GM12878 (cell line): ENCODE measurements around the gene KRT82. TPM values are rescaled to one million over a fixed set of nuclear protein-coding genes. Genes with fewer than 3 reads are reported as not detected.

Experiments used
- ATAC-seq: fragments of 200-7000 bp; cut with Tn5 transposase; 3 replicates; pipeline ENCODE4 v1.9.1; 2020; ENCODE audit warnings: mild to moderate bottlenecking, moderate library complexity
- BruUV-seq: library from RNA; stranded (reverse); fragments of 400-500 nt; replicated peaks from 2 replicates; lab custom pipeline; 2021; lab: Mats Ljungman, UMichigan
- CTCF ChIA-PET: fragments of 300-600 bp; sonication (Branson Sonifier 250); formaldehyde crosslinking; extraction: SDS; loops from one replicate; lab custom pipeline; 2021; ENCODE audit warnings: inconsistent platforms; lab: Yijun Ruan, JAX
- POLR2A ChIA-PET: fragments of 350-600 bp; formaldehyde crosslinking; extraction: SDS; loops from one replicate; lab custom pipeline; 2021; ENCODE audit warnings: inconsistent platforms; lab: Charles Lee
- RAD21 ChIA-PET: fragments of 300-600 bp; sonication (Branson Sonifier 250); formaldehyde crosslinking; loops from one replicate; lab custom pipeline; 2023; ENCODE audit warnings: antibody characterized with exemption; ENCODE audit not compliant: unreplicated experiment; lab: Charles Lee
- SMC1A ChIA-PET: fragments of 300-600 bp; sonication (Branson Sonifier 250); formaldehyde crosslinking; loops from one replicate; lab custom pipeline; 2023; ENCODE audit not compliant: unreplicated experiment, uncharacterized antibody; lab: Charles Lee
- DNase-seq: peaks from one replicate; pipeline ENCODE4 v3.0.0-alpha.2; 2011; ENCODE audit warnings: low read depth, low spot score
- FAIRE-seq: peaks from 3 replicates; lab custom pipeline; 2011; peaks lifted over from hg19 to GRCh38; lab: Jason Lieb, UNC
- H2AFZ ChIP-seq: 2 replicates; pipeline ENCODE4 v1.6.0; 2011; ENCODE audit warnings: low read depth, low read length, control low read depth; ENCODE audit not compliant: control insufficient read depth
- H3K27ac ChIP-seq: 2 replicates; pipeline ENCODE4 v1.5.1; 2011; ENCODE audit warnings: control low read depth; ENCODE audit not compliant: control insufficient read depth, insufficient read depth
- H3K27me3 ChIP-seq, 2 experiments: replicated peaks in 1 of 2; 2 replicates each; pipeline versions ENCODE4 v1.6.0 to v1.6.1; 2011; ENCODE audit warnings: low read length in 1 of 2; ENCODE audit not compliant: control insufficient read depth in 2 of 2, insufficient read depth in 2 of 2
- H3K36me3 ChIP-seq, 2 experiments: 2 replicates each; pipeline ENCODE4 v1.5.1; 2011; ENCODE audit warnings: low read length in 1 of 2; ENCODE audit not compliant: control insufficient read depth in 2 of 2, insufficient read depth in 2 of 2
- H3K4me1 ChIP-seq: 2 replicates; pipeline ENCODE4 v1.6.1; 2011; ENCODE audit warnings: mild to moderate bottlenecking, low read length, moderate library complexity, mixed read lengths; ENCODE audit not compliant: control insufficient read depth, insufficient read depth
- H3K4me2 ChIP-seq: 2 replicates; pipeline ENCODE4 v1.6.0; 2011; ENCODE audit warnings: control low read depth; ENCODE audit not compliant: control insufficient read depth, insufficient read depth
- H3K4me3 ChIP-seq: fragments of 200-600 bp; sonication (generic); 2 replicates; pipeline ENCODE4 v1.5.1; 2016
- H3K79me2 ChIP-seq: 2 replicates; pipeline ENCODE4 v1.6.0; 2011; ENCODE audit warnings: low read length; ENCODE audit not compliant: control insufficient read depth, insufficient read depth
- H3K9ac ChIP-seq: 2 replicates; pipeline ENCODE4 v1.8.0; 2011; ENCODE audit warnings: low read length, control low read depth, mixed read lengths; ENCODE audit not compliant: control insufficient read depth, insufficient read depth
- H3K9me3 ChIP-seq: replicated peaks from 3 replicates; pipeline ENCODE4 v1.5.1; 2011; ENCODE audit warnings: mild to moderate bottlenecking, low read length; ENCODE audit not compliant: control insufficient read depth, insufficient read depth
- H4K20me1 ChIP-seq: 2 replicates; pipeline ENCODE4 v1.6.0; 2011; ENCODE audit not compliant: control insufficient read depth, insufficient read depth
- CEBPB ChIP-seq, 2 experiments: fragments of 150-350 bp in 1 of 2; IDR thresholded peaks; 2 replicates each; pipeline ENCODE4 v1.6.1; 2012 to 2014; ENCODE audit warnings: low read depth in 2 of 2, low read length in 2 of 2, borderline replicate concordance in 1 of 2, inconsistent platforms in 1 of 2
- EGR1 ChIP-seq, 2 experiments: IDR thresholded peaks; 1 replicate in 1 of 2; 2 replicates in 1 of 2; pipeline ENCODE4 v1.6.1; 2011 to 2012; ENCODE audit warnings: low read depth in 2 of 2, low read length in 2 of 2, borderline replicate concordance in 1 of 2, mild to moderate bottlenecking in 1 of 2, moderate library complexity in 1 of 2
- HDAC6 ChIP-seq: fragments of 200-600 bp; sonication (generic); IDR thresholded peaks from one replicate; pipeline ENCODE4 v1.8.0; 2017; ENCODE audit warnings: antibody characterized with exemption; ENCODE audit not compliant: unreplicated experiment
- NBN ChIP-seq: fragments of 450-650 bp; IDR thresholded peaks from 2 replicates; pipeline ENCODE4 v1.6.1; 2016
- RFX5 ChIP-seq: IDR thresholded peaks from 2 replicates; pipeline ENCODE4 v1.6.1; 2011; ENCODE audit warnings: low read depth, low read length, improper control_type of control experiment
- WGBS: methylation state at CpG from one replicate; pipeline ENCODE4 v1.1.6; 2016; ENCODE audit warnings: low lambda C conversion rate; ENCODE audit not compliant: insufficient replicate concordance, insufficient coverage; ENCODE audit errors: missing lambda C conversion rate; 5-methylcytosine and 5-hydroxymethylcytosine counted together
- in situ Hi-C: fragments of 300-500 bp; cut with MboI; formaldehyde crosslinking; loops from 9 replicates; pipeline ENCODE4 v1.14.3; 2018; ENCODE audit warnings: mixed read lengths
- intact Hi-C: fragments of 100-400 bp; cut with micrococcal nuclease; formaldehyde crosslinking; loops from one replicate; pipeline ENCODE4 v1.14.2; 2022; ENCODE audit not compliant: unreplicated experiment
- polyA plus RNA-seq, 11 experiments: library from polyadenylated mRNA; depleted of rRNA in 4 of 11; unstranded in 6 of 11; stranded (reverse) in 5 of 11; fragments of >200 nt; fragmentation: Nextera tagmentation in 4 of 11; fragmentation: Illumina TruSeq in 1 of 11; extraction: Ambion mirVana in 4 of 11; extraction: Trizol in 1 of 11; gene quantifications; 1 replicate in 1 of 11; 2 replicates in 10 of 11; pipeline versions ENCODE4 v1.2.1 to v1.2.3, GENCODE V29; 2011 to 2016; ENCODE audit warnings: inconsistent platforms in 2 of 11, missing spikeins in 2 of 11, low read depth in 1 of 11
- total RNA-seq, 4 experiments: library from RNA; depleted of rRNA in 3 of 4; stranded (reverse); fragments of >200 nt in 3 of 4; fragmentation: Illumina TruSeq in 1 of 4; extraction: Trizol in 1 of 4; gene quantifications; 2 replicates each; pipeline versions ENCODE4 v1.2.1 to v1.2.3, GENCODE V29; 2013 to 2021
- TF ChIP-seq, protein P1 (sequence below): IDR thresholded peaks from 2 replicates; pipeline ENCODE4 v1.6.1; 2011; ENCODE audit warnings: low read depth, mild to moderate bottlenecking, low read length, moderate library complexity, borderline replicate concordance; ENCODE audit errors: extremely low read depth
- TF ChIP-seq, protein P2 (sequence below): fragments of 450-650 bp; IDR thresholded peaks from 2 replicates; pipeline ENCODE4 v1.6.1; 2016; ENCODE audit warnings: mild to moderate bottlenecking
- TF ChIP-seq, protein P3 (sequence below): fragments of 150-350 bp; IDR thresholded peaks from 2 replicates; pipeline ENCODE4 v1.6.1; 2016; ENCODE audit warnings: low read depth, low read length
- TF ChIP-seq, protein P4 (sequence below): IDR thresholded peaks from 2 replicates; pipeline ENCODE4 v1.6.1; 2011; ENCODE audit warnings: mild to moderate bottlenecking, low read depth, low read length, moderate library complexity; ENCODE audit not compliant: insufficient replicate concordance
- TF ChIP-seq, protein P5 (sequence below): fragments of 450-650 bp; formaldehyde crosslinking; IDR thresholded peaks from 2 replicates; pipeline ENCODE4 v1.4.0; 2022; ENCODE audit warnings: mild to moderate bottlenecking, moderate library complexity
- TF ChIP-seq, protein P6 (sequence below): fragments of 450-650 bp; IDR thresholded peaks from 2 replicates; pipeline ENCODE4 v1.6.1; 2016; ENCODE audit warnings: mild to moderate bottlenecking

The KRT82 gene
- total and polyA plus RNA-seq, 10 of the 15 experiments (the other 5 are each of a cell fraction or from before 2014, with no cell fraction given) = not detected

DNA sequence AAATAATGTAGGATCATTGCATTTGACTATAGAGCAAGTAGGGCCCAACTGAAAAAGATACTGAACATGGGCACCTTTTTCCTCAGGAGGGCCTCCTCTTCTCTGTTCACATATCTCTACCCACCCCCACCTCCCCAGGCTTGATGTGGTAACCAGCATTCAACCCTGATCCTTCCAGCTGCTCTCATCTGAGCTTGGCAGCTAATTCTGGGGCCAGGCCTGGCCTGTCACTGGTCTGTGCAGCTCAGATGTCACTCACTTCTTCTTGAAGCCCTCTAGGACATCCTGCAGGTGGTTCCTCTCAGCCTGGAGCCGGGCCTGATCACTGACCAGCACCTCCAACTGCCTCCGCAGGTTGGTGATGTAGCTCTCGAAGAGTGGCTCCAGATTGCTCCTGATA is 22.8 kb downstream of the KRT82 start:
- intact Hi-C loops (no loop called here), in situ Hi-C loops (loop anchor here (5.0 to 25.0 kb wide), 2 partner anchors 494 to 604 kb away; no protein-coding TSS in a partner anchor)
- Histone ChIP-seq H3K36me3 (no peaks in the 10 kb centered on the region), H3K27ac (no peak overlapping the region), H3K9me3 (no peaks in the 10 kb centered on the region), H3K4me2 (no peak overlapping the region), H3K4me1 (no peaks in the 10 kb centered on the region), H4K20me1 (no peaks in the 10 kb centered on the region; the same call in 1 of the 2 replicates), H3K27me3 (peaks cover 4 to 11% of the 10 kb centered on the region in 2 experiments), H3K4me3 (no peak overlapping the region), H3K79me2 (no peaks in the 10 kb centered on the region), H3K9ac (no peak overlapping the region), H2AFZ (no peak overlapping the region)
- FAIRE-seq = no peak
- ChIA-PET CTCF (interaction anchor here (0.8 to 1.3 kb wide), 3 partner anchors 11 to 56 kb away, joined by 3 read pairs; no protein-coding TSS in a partner anchor), SMC1A (no interaction called here), RAD21 (interaction anchor here (1.0 kb wide), 1 partner anchor 11 kb away, joined by 3 read pairs; no protein-coding TSS in a partner anchor), POLR2A (no interaction called here)
- BruUV-seq = no TSS peak
- WGBS = 41% methylated on average over 3 of the region's 3 CpGs
- no peak for ATAC-seq
- DNase-seq = no peak
- TF ChIP-seq HDAC6 = no peak
- TF ChIP-seq, protein P1, sequence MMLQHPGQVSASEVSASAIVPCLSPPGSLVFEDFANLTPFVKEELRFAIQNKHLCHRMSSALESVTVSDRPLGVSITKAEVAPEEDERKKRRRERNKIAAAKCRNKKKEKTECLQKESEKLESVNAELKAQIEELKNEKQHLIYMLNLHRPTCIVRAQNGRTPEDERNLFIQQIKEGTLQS = no peak
- TF ChIP-seq NBN = no peak
- TF ChIP-seq, protein P2, sequence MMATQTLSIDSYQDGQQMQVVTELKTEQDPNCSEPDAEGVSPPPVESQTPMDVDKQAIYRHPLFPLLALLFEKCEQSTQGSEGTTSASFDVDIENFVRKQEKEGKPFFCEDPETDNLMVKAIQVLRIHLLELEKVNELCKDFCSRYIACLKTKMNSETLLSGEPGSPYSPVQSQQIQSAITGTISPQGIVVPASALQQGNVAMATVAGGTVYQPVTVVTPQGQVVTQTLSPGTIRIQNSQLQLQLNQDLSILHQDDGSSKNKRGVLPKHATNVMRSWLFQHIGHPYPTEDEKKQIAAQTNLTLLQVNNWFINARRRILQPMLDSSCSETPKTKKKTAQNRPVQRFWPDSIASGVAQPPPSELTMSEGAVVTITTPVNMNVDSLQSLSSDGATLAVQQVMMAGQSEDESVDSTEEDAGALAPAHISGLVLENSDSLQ = no peak
- TF ChIP-seq, protein P3, sequence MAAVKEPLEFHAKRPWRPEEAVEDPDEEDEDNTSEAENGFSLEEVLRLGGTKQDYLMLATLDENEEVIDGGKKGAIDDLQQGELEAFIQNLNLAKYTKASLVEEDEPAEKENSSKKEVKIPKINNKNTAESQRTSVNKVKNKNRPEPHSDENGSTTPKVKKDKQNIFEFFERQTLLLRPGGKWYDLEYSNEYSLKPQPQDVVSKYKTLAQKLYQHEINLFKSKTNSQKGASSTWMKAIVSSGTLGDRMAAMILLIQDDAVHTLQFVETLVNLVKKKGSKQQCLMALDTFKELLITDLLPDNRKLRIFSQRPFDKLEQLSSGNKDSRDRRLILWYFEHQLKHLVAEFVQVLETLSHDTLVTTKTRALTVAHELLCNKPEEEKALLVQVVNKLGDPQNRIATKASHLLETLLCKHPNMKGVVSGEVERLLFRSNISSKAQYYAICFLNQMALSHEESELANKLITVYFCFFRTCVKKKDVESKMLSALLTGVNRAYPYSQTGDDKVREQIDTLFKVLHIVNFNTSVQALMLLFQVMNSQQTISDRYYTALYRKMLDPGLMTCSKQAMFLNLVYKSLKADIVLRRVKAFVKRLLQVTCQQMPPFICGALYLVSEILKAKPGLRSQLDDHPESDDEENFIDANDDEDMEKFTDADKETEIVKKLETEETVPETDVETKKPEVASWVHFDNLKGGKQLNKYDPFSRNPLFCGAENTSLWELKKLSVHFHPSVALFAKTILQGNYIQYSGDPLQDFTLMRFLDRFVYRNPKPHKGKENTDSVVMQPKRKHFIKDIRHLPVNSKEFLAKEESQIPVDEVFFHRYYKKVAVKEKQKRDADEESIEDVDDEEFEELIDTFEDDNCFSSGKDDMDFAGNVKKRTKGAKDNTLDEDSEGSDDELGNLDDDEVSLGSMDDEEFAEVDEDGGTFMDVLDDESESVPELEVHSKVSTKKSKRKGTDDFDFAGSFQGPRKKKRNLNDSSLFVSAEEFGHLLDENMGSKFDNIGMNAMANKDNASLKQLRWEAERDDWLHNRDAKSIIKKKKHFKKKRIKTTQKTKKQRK = no peak
- no peak for TF ChIP-seq CEBPB (IDR thresholded peaks at IDR 0.05; ENCODE audit: borderline replicate concordance in 1 of 2, low read depth in 2 of 2, low read length in 2 of 2)
- TF ChIP-seq, protein P4, sequence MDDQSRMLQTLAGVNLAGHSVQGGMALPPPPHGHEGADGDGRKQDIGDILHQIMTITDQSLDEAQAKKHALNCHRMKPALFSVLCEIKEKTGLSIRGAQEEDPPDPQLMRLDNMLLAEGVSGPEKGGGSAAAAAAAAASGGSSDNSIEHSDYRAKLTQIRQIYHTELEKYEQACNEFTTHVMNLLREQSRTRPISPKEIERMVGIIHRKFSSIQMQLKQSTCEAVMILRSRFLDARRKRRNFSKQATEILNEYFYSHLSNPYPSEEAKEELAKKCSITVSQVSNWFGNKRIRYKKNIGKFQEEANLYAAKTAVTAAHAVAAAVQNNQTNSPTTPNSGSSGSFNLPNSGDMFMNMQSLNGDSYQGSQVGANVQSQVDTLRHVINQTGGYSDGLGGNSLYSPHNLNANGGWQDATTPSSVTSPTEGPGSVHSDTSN = no peak
- TF ChIP-seq, protein P5, sequence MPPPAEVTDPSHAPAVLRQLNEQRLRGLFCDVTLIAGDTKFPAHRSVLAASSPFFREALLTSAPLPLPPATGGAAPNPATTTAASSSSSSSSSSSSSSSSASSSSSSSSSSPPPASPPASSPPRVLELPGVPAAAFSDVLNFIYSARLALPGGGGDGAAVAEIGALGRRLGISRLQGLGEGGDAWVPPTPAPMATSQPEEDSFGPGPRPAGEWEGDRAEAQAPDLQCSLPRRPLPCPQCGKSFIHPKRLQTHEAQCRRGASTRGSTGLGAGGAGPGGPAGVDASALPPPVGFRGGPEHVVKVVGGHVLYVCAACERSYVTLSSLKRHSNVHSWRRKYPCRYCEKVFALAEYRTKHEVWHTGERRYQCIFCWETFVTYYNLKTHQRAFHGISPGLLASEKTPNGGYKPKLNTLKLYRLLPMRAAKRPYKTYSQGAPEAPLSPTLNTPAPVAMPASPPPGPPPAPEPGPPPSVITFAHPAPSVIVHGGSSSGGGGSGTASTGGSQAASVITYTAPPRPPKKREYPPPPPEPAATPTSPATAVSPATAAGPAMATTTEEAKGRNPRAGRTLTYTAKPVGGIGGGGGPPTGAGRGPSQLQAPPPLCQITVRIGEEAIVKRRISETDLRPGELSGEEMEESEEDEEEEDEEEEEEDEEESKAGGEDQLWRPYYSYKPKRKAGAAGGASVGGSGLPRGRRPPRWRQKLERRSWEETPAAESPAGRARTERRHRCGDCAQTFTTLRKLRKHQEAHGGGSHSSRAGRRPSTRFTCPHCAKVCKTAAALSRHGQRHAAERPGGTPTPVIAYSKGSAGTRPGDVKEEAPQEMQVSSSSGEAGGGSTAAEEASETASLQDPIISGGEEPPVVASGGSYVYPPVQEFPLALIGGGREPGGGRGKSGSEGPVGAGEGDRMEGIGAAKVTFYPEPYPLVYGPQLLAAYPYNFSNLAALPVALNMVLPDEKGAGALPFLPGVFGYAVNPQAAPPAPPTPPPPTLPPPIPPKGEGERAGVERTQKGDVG = no peak
- TF ChIP-seq RFX5 = no peak
- TF ChIP-seq, protein P6, sequence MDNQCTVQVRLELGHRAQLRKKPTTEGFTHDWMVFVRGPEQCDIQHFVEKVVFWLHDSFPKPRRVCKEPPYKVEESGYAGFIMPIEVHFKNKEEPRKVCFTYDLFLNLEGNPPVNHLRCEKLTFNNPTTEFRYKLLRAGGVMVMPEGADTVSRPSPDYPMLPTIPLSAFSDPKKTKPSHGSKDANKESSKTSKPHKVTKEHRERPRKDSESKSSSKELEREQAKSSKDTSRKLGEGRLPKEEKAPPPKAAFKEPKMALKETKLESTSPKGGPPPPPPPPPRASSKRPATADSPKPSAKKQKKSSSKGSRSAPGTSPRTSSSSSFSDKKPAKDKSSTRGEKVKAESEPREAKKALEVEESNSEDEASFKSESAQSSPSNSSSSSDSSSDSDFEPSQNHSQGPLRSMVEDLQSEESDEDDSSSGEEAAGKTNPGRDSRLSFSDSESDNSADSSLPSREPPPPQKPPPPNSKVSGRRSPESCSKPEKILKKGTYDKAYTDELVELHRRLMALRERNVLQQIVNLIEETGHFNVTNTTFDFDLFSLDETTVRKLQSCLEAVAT = no peak
- TF ChIP-seq EGR1 (IDR thresholded peaks at IDR 0.05; ENCODE audit: borderline replicate concordance in 1 of 2, low read depth in 2 of 2, low read length in 2 of 2) = no peak
